Tibial artery (tissue), 4 donors: ENCODE results near the gene COMMD8.

ENCODE experiments used
- DNase-seq, 2 donors: peaks; one replicate each; pipeline ENCODE4 v3.0.0-alpha.2; 2019
- H3K27ac ChIP-seq, 2 donors: fragments of 200-600 bp; sonication (generic) in 1 of 2; 1 replicate in 1 of 2; 2 replicates in 1 of 2; pipeline ENCODE4 v1.5.1; 2018 to 2019; ENCODE audit warnings: mild to moderate bottlenecking in 1 of 2
- H3K27me3 ChIP-seq, 2 donors: fragments of 200-600 bp; sonication (generic) in 1 of 2; one replicate each; pipeline versions ENCODE4 v1.5.1 to v1.6.0; 2016 to 2019
- H3K36me3 ChIP-seq, 3 donors: fragments of 200-600 bp; sonication (generic) in 2 of 3; one replicate each; pipeline ENCODE4 v1.5.1; 2016 to 2019; ENCODE audit warnings: mild to moderate bottlenecking in 2 of 3
- H3K4me1 ChIP-seq, 4 donors: fragments of 200-600 bp; sonication (generic) in 2 of 4; 1 replicate in 3 of 4; 2 replicates in 1 of 4; pipeline ENCODE4 v1.5.1; 2016 to 2019
- H3K4me3 ChIP-seq, 2 donors: fragments of 200-600 bp; sonication (generic) in 1 of 2; 1 replicate in 1 of 2; 2 replicates in 1 of 2; pipeline ENCODE4 v1.5.1; 2018 to 2019; ENCODE audit warnings: mild to moderate bottlenecking in 2 of 2
- H3K9me3 ChIP-seq, 3 donors: fragments of 200-600 bp; sonication (generic) in 1 of 3; one replicate each; pipeline ENCODE4 v1.5.1; 2016 to 2019
- intact Hi-C: fragments of 100-400 bp; cut with DNase I; formaldehyde crosslinking; loops from one replicate; pipeline ENCODE4 v1.15.0; 2023; ENCODE audit warnings: low total_unique reads
- TF ChIP-seq, protein P1 (sequence below), 2 experiments: fragments of 200-600 bp in 1 of 2; fragments of 450-650 bp in 1 of 2; IDR thresholded peaks; one replicate each; pipeline ENCODE4 v1.5.1; 2017 to 2019; ENCODE audit warnings: antibody characterized with exemption in 2 of 2, mild to moderate bottlenecking in 1 of 2, moderate library complexity in 1 of 2

COMMD8 gene

DNA sequence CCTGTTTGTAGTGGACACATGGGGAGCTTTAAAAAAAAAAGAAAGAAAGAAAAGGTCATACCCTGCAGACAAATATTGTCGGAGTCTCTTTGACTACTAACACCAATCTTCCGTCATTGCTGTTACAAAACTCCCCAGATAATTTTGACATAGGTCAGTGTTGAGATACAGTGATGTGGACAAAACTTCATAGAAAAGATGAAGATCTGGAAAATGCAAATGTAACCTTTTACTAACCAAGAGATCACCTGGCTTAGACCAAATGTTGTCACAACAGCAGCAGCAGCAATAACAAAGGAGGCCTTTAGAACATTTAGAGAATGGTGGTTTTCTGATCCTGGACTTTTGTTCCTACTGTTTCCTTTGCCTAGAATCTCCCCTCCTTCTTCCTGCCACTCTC, 8.1 kb upstream of the COMMD8 start:
- intact Hi-C loops = no loop called here
- Histone ChIP-seq H3K4me3 (no peak overlapping the region), H3K27me3 (no peaks in the 10 kb centered on the region), H3K4me1 (no peaks in the 10 kb centered on the region), H3K27ac (no peak overlapping the region), H3K36me3 (no peaks in the 10 kb centered on the region), H3K9me3 (no peaks in the 10 kb centered on the region)
- DNase-seq = no peak
- TF ChIP-seq, protein P1, sequence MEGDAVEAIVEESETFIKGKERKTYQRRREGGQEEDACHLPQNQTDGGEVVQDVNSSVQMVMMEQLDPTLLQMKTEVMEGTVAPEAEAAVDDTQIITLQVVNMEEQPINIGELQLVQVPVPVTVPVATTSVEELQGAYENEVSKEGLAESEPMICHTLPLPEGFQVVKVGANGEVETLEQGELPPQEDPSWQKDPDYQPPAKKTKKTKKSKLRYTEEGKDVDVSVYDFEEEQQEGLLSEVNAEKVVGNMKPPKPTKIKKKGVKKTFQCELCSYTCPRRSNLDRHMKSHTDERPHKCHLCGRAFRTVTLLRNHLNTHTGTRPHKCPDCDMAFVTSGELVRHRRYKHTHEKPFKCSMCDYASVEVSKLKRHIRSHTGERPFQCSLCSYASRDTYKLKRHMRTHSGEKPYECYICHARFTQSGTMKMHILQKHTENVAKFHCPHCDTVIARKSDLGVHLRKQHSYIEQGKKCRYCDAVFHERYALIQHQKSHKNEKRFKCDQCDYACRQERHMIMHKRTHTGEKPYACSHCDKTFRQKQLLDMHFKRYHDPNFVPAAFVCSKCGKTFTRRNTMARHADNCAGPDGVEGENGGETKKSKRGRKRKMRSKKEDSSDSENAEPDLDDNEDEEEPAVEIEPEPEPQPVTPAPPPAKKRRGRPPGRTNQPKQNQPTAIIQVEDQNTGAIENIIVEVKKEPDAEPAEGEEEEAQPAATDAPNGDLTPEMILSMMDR (IDR thresholded peaks at IDR 0.05) = no peak

DNA sequence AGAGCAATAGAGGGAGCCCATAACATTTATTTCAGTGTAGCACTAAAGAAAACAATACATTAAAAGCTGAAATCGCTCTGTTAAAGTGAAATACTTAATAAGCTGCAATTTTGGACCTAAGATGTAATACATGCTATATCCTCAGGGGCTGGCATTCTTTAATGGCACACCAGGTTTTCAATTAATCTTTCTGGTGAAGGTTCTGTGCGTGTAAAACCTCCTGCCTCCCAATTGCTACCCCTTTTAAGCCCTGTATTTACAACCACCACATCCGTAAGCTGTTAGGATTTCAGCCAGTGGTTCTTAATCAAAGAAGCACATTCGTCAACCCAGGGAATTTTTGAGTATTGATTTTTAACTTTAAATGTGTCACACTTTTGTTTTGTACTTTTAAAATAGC, 7.6 kb upstream of the COMMD8 start:
- Histone ChIP-seq H3K4me1 (no peaks in the 10 kb centered on the region), H3K9me3 (no peaks in the 10 kb centered on the region), H3K27me3 (no peaks in the 10 kb centered on the region), H3K4me3 (no peak overlapping the region), H3K27ac (no peak overlapping the region), H3K36me3 (no peaks in the 10 kb centered on the region)
- TF ChIP-seq, protein P1 (IDR thresholded peaks at IDR 0.05) = no peak
- DNase-seq = no peak
- intact Hi-C loops = no loop called here

DNA sequence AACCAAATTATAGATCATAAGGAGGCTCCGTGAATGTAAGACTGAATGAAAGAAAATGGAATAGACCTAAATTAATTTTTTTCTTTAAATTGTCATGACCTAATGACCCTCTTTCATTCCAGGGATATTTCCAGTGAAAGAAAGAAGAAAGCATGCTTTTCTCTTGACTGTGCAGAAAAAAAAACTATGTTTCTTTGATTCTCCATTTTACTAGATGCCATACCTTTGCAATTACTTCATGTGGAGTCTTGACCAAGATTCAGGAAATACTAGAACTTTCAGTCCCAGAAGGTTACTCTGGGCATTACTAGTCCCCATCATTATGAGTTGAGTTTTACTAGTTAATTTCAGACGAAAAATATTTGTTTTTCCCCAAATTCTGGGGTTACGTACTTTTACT, 6.4 kb upstream of the COMMD8 start:
- H3K36me3 ChIP-seq = no peaks in the 10 kb centered on the region
- no peak overlapping the region for H3K4me3 ChIP-seq
- DNase-seq = no peak
- no peaks in the 10 kb centered on the region for H3K27me3 ChIP-seq
- intact Hi-C loops = no loop called here
- no peak overlapping the region for H3K27ac ChIP-seq
- no peaks in the 10 kb centered on the region for H3K4me1 ChIP-seq
- H3K9me3 ChIP-seq = no peaks in the 10 kb centered on the region
- TF ChIP-seq, protein P1 (IDR thresholded peaks at IDR 0.05) = no peak

DNA sequence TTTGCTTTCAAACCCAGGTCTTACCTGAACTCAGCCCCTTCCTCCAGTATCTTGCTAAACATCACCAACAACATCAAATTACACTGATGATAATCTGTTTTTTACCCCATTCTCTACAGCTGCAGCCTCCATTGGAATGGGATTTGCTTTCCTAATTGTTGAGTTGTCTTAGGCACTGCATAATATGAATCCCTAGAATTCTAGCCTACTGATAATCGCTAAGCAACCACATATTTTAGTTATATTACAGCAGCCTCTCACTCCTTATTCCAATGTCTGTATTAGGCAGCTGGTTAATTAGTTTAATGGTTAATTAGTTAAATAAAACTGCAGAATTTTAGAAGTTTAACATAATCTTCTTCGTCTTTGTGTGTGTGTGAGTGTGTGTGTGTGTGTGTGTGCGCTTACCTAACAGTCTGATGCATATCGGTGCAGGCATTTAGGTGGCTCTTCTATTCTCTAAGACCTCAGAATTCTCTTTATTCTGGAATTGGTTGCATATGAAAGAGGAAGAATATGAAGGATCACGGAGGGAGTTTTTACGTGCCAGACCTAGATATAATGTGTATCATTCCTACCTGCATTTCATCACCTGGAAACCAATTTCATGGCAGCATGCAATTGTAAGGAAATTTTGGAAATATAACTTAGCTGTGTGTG, 5.3 kb upstream of the COMMD8 start:
- TF ChIP-seq, protein P1 (IDR thresholded peaks at IDR 0.05) = no peak
- no peak for DNase-seq
- H3K27me3 ChIP-seq = no peaks in the 10 kb centered on the region
- intact Hi-C loops = no loop called here
- H3K36me3 ChIP-seq = no peaks in the 10 kb centered on the region
- H3K27ac ChIP-seq = no peak overlapping the region
- no peaks in the 10 kb centered on the region for H3K4me1 ChIP-seq
- H3K4me3 ChIP-seq = no peak overlapping the region
- H3K9me3 ChIP-seq = no peaks in the 10 kb centered on the region

DNA sequence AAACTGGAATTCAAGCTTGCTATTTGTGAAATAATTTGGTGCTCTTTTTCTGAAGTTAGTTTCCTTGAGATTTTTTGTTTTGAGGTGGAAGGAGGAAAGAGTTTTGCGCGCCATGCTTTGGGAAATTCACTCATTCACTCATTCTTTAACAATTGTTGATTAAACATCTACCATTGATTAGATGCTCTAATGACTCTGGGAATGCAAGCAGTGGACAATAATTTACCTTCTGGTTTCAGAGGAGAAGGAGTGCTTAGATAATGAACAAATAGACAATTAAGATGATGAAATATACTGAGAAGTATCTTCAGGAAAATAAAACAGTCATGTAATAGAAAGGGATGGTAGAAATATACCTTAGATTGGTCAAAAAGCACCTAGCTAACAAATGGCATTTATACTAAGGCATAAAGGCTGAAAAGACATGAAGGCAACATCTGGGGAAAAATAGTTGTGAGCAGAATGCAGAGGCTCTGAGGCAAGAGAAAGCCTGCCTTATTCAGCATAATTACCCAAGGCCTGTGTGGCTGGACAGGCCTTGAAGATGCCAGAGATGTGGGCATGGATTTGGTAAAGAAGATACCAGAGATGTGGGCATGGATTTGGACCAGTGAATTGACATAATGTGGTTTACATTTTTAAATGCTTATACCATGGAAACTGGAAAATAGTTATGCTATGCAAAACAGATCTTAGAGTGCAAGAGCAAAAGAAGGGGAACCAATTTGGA, 2.7 kb upstream of the COMMD8 start:
- Histone ChIP-seq H3K4me3 (no peak overlapping the region), H3K36me3 (no peaks in the 10 kb centered on the region), H3K27ac (no peak overlapping the region), H3K4me1 (peaks cover 0 to 9% (median 3%) of the 10 kb centered on the region in 4 donors), H3K9me3 (no peaks in the 10 kb centered on the region), H3K27me3 (no peaks in the 10 kb centered on the region)
- no peak for DNase-seq
- intact Hi-C loops = no loop called here
- TF ChIP-seq, protein P1 (IDR thresholded peaks at IDR 0.05) = no peak
